Subcutaneous adipose tissue (tissue), 4 donors: ENCODE measurements around the gene MAOA. TPM values are rescaled to one million over a fixed set of nuclear protein-coding genes. Genes with fewer than 3 reads are reported as not detected.

Experiments used
- total RNA-seq, 4 donors: library from RNA; depleted of rRNA; stranded (reverse); fragments of >200 nt; gene quantifications; one replicate each; pipeline ENCODE4 v1.1.0, GENCODE V29; 2016
- TF ChIP-seq, protein P1 (sequence below): fragments of 450-650 bp; IDR thresholded peaks from one replicate; pipeline ENCODE4 v1.5.1; 2016; ENCODE audit warnings: low read depth, mild to moderate bottlenecking, control low read depth, antibody characterized with exemption, moderate library complexity

MAOA gene
- total RNA-seq, 4 donors from 2014 or later = 291 to 599 (median 388) TPM

- TF ChIP-seq, protein P1, sequence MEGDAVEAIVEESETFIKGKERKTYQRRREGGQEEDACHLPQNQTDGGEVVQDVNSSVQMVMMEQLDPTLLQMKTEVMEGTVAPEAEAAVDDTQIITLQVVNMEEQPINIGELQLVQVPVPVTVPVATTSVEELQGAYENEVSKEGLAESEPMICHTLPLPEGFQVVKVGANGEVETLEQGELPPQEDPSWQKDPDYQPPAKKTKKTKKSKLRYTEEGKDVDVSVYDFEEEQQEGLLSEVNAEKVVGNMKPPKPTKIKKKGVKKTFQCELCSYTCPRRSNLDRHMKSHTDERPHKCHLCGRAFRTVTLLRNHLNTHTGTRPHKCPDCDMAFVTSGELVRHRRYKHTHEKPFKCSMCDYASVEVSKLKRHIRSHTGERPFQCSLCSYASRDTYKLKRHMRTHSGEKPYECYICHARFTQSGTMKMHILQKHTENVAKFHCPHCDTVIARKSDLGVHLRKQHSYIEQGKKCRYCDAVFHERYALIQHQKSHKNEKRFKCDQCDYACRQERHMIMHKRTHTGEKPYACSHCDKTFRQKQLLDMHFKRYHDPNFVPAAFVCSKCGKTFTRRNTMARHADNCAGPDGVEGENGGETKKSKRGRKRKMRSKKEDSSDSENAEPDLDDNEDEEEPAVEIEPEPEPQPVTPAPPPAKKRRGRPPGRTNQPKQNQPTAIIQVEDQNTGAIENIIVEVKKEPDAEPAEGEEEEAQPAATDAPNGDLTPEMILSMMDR = no peak
Observed at GRCh38 chrX:43718081-43718480, 62.0 kb downstream of the MAOA start.

GRCh38 chrX:43718546-43718945 lies 62.4 kb downstream of the MAOA start:
- TF ChIP-seq, protein P1 = no peak

DNA sequence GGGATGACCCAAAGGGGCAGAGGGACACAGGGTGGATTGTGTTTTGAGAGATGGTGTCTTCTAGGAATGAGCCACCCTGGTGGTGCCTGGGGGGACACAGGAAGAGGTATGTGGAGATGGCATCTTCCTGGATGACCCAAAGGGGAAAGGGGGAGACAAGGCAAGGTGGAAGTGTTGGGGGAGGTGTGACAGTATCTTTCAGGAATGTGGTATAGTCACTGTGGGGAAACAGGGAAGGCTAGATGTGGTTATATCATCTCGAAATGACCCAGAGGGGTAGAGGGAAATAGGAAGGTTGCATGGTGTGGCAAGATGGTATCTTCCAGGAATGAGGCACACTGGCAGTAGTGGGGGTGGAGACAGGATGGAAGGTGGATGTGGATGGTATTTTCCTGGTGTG lies 62.9 kb downstream of the MAOA start:
- TF ChIP-seq, protein P1 = no peak

DNA sequence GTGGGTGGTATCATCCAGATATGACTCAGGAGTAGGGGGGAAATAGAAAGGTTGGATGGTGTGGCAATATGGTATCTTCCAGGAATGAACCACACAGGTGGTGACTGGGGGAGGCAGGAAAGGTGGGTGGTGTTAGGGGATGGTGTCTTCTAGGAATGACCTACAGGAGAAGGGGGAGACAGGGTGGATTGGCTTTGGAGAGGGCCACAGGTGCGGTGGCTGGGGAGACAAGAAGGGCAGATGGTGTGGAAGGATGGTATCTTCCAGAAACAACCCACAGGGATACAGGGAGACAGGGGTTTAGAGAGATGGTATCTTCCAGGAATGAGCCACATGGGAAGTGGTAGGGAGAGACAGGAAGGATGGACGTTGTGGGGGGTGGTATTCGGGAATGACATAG lies 64.0 kb downstream of the MAOA start:
- TF ChIP-seq, protein P1 = no peak

DNA sequence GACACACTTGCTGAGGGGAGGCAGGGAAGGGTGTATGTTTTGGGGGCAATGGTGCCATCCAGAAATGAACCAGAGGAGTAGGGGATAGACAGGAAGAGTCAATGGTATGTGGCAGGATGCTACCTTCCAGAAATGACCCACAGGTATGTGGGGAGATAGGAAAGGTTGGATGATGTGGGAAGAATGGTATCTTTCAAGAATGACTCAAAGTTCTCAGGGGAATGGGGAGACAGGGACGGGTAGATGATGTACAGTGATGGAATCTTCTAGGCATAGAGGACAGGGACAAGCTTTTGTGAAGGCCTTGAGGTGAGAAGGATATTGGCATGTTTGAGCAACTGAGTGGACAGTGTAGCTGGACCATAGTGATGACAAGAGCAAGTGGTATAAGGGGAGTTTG lies 64.9 kb downstream of the MAOA start:
- TF ChIP-seq, protein P1 = no peak

DNA sequence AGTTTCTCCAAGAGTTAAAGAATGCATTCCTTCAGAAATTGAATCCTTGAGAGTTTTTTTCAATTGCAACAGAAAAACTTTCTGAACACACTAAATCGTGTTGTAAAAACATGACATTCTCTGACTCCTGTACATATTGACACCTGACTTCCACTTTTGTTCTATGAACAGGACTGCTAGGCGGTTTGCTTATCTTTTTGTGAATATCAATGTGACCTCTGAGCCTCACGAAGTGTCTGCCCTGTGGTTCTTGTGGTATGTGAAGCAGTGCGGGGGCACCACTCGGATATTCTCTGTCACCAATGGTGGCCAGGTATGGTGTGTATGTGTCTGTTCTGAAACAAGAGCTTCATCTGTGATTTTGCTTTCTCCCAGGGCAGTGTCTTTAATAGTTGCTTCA lies 71.9 kb downstream of the MAOA start:
- TF ChIP-seq, protein P1 = no peak

DNA sequence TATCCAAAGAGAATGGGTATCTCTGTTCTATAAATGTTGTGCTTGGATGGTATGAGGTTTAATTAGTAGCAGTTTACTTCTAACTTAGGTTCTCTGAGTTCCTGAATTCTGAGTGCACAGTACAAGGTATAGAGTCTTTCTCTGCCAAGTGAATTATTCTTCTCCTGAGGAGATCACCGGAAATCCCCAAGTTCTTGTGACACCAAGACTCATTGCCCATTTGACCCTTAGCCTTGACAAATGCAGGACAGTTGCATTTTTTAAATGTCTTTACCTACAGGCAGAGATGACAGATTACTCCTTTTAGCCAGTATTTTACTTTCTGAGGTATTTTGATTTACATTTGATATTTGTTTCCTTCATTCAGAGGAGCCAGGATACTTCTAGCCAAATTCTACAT lies 72.9 kb downstream of the MAOA start:
- TF ChIP-seq, protein P1 = no peak
